A549 (cell line): ENCODE results near the gene USP49. TPM values are rescaled to one million over a fixed set of nuclear protein-coding genes. Genes with fewer than 3 reads are reported as not detected.

Experiments
- ATAC-seq, 2 experiments: fragments of 200-7000 bp in 1 of 2; fragments of >200 bp in 1 of 2; cut with Nextera tagmentation in 1 of 2; cut with Tn5 transposase in 1 of 2; 3 replicates each; pipeline versions ENCODE4 v1.8.0 to v1.9.1; 2018 to 2020; ENCODE audit warnings: mild to moderate bottlenecking in 1 of 2, moderate library complexity in 1 of 2
- CTCF ChIA-PET: fragments of 300-600 bp; sonication (Branson Sonifier 250); formaldehyde crosslinking; extraction: SDS; loops from one replicate; lab custom pipeline; 2021; ENCODE audit warnings: antibody characterized with exemption, inconsistent platforms; lab: Yijun Ruan, JAX
- POLR2A ChIA-PET: fragments of 350-600 bp; formaldehyde crosslinking; extraction: SDS; loops from one replicate; lab custom pipeline; 2021; ENCODE audit warnings: antibody characterized with exemption, inconsistent platforms; lab: Yijun Ruan, JAX
- DNase-seq, 2 experiments: peaks; one replicate each; pipeline versions ENCODE4 v3.0.0 to v3.0.0-alpha.2; 2011 to 2016; ENCODE audit warnings: low read depth in 1 of 2, low spot score in 1 of 2
- FAIRE-seq: peaks from 2 replicates; lab custom pipeline; 2011; peaks lifted over from hg19 to GRCh38; lab: Jason Lieb, UNC
- H3K27ac ChIP-seq, 2 experiments: fragments of >200 bp; sonication (Bioruptor Twin); formaldehyde crosslinking; 3 replicates each; pipeline ENCODE4 v1.5.1; 2016 to 2017
- H3K4me1 ChIP-seq: fragments of >200 bp; sonication (Bioruptor Twin); formaldehyde crosslinking; 3 replicates; pipeline ENCODE4 v1.6.1; 2016
- H3K4me2 ChIP-seq: fragments of >200 bp; sonication (Bioruptor Twin); formaldehyde crosslinking; 3 replicates; pipeline ENCODE4 v1.6.1; 2016
- H3K4me3 ChIP-seq: fragments of >200 bp; sonication (Bioruptor Twin); formaldehyde crosslinking; 3 replicates; pipeline ENCODE4 v1.5.1; 2016
- H3K9me3 ChIP-seq: fragments of >200 bp; sonication (Bioruptor Twin); formaldehyde crosslinking; 3 replicates; pipeline ENCODE4 v1.6.1; 2016
- BHLHE40 ChIP-seq: IDR thresholded peaks from 2 replicates; pipeline ENCODE4 v1.6.1; 2012; ENCODE audit warnings: low read depth, low read length, inconsistent platforms
- CHD4 ChIP-seq: fragments of 200-600 bp; sonication (generic); IDR thresholded peaks from 2 replicates; pipeline ENCODE4 v1.6.1; 2016; ENCODE audit warnings: antibody characterized with exemption, mild to moderate bottlenecking, borderline replicate concordance
- EP300 ChIP-seq, 2 experiments: fragments of >200 bp; sonication (Bioruptor Twin); formaldehyde crosslinking; IDR thresholded peaks; 2 replicates in 1 of 2; 3 replicates in 1 of 2; pipeline ENCODE4 v1.6.1; 2016 to 2017
- FOSB ChIP-seq: fragments of 250-450 bp; sonication (Bioruptor Pico); IDR thresholded peaks from 2 replicates; pipeline ENCODE4 v1.5.0; 2020; ENCODE audit warnings: mild to moderate bottlenecking, moderate library complexity
- HEYL ChIP-seq: fragments of 250-450 bp; sonication (Bioruptor Pico); IDR thresholded peaks from 2 replicates; pipeline ENCODE4 v1.8.0; 2021; ENCODE audit warnings: mild to moderate bottlenecking, moderate library complexity
- KDM1A ChIP-seq: fragments of 200-600 bp; sonication (generic); IDR thresholded peaks from 2 replicates; pipeline ENCODE4 v1.6.1; 2016; ENCODE audit warnings: low read depth, mild to moderate bottlenecking
- MAFK ChIP-seq: fragments of 450-650 bp; IDR thresholded peaks from 2 replicates; pipeline ENCODE4 v1.6.1; 2014; ENCODE audit not compliant: partially characterized antibody
- NFE2L2 ChIP-seq: fragments of 150-350 bp; conservative IDR thresholded peaks from 2 replicates; pipeline ENCODE4 v1.6.1; 2014; ENCODE audit warnings: low read length
- POLR2A ChIP-seq: IDR thresholded peaks from 2 replicates; pipeline ENCODE4 v1.6.1; 2012; ENCODE audit warnings: mild to moderate bottlenecking, low read length
- RARB ChIP-seq: fragments of 250-450 bp; sonication (Bioruptor Pico); IDR thresholded peaks from 2 replicates; pipeline ENCODE4 v1.8.0; 2021; ENCODE audit warnings: mild to moderate bottlenecking, moderate library complexity
- RNF2 ChIP-seq: fragments of 200-600 bp; sonication (generic); IDR thresholded peaks from 2 replicates; pipeline ENCODE4 v1.6.1; 2016; ENCODE audit warnings: low read depth, mild to moderate bottlenecking, antibody characterized with exemption, moderate library complexity, borderline replicate concordance
- SREBF2 ChIP-seq: fragments of 450-650 bp; IDR thresholded peaks from 2 replicates; pipeline ENCODE4 v1.6.1; 2014; ENCODE audit warnings: mild to moderate bottlenecking, moderate library complexity
- TFCP2L1 ChIP-seq: fragments of 250-450 bp; sonication (Bioruptor Pico); IDR thresholded peaks from 2 replicates; pipeline ENCODE4 v1.5.0; 2021; ENCODE audit warnings: mild to moderate bottlenecking
- ZNF302 ChIP-seq: fragments of 250-450 bp; sonication (Bioruptor Pico); IDR thresholded peaks from 2 replicates; pipeline ENCODE4 v1.9.0; 2021; ENCODE audit warnings: inconsistent platforms, mild to moderate bottlenecking, moderate library complexity
- WGBS: methylation state at CpG from one replicate; pipeline ENCODE4 v1.1.6; 2017; ENCODE audit errors: missing lambda C conversion rate; 5-methylcytosine and 5-hydroxymethylcytosine counted together
- polyA plus RNA-seq, 4 experiments: library from polyadenylated mRNA; depleted of rRNA in 3 of 4; stranded (reverse); fragments of >200 nt; fragmentation: RNase III in 1 of 4; extraction: RNeasy Plus Mini Kit Qiagen cat#74134 plus additional on column Dnase treatment in 1 of 4; gene quantifications; 2 replicates in 3 of 4; 3 replicates in 1 of 4; pipeline ENCODE4 v1.2.3, GENCODE V29; 2011 to 2017
- TF ChIP-seq, protein P1 (sequence below): fragments of >200 bp; sonication (Bioruptor Twin); formaldehyde crosslinking; IDR thresholded peaks from 2 replicates; pipeline ENCODE4 v1.6.1; 2016
- TF ChIP-seq, protein P2 (sequence below): fragments of 200-600 bp; sonication (generic); IDR thresholded peaks from 2 replicates; pipeline ENCODE4 v1.6.1; 2016; ENCODE audit warnings: antibody characterized with exemption, mild to moderate bottlenecking, moderate library complexity
- TF ChIP-seq, protein P3 (sequence below): fragments of >200 bp; sonication (Bioruptor Twin); formaldehyde crosslinking; IDR thresholded peaks from 3 replicates; pipeline ENCODE4 v1.6.1; 2016

Gene USP49
- polyA plus RNA-seq, 2 of the 4 experiments (the other 2 are of a cell fraction) = 2.9 to 4.3 TPM

DNA sequence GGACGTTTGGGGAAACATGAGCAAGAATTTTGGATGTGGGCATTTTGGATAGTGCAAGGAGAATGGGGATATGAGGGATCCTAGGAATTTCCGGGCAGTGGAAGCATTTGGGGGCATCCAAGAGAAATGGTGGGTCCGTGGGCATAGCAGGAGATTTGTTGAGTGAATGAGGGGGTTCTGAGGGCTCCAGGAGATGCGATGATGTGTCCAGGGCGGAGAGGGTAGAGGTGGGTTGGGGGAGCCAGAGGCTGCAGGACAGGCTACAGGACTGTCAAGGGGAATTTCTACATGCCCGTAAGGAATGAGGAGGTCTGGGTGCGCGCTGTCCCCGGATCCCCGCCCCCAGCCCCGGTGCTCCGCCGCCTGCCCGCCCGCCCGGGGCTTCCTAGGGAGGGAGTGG lies 115.8 kb downstream of the USP49 start:
- H3K27ac ChIP-seq = peak overlapping the region; percentile 86 to 89
- POLR2A ChIA-PET = no interaction called here

DNA sequence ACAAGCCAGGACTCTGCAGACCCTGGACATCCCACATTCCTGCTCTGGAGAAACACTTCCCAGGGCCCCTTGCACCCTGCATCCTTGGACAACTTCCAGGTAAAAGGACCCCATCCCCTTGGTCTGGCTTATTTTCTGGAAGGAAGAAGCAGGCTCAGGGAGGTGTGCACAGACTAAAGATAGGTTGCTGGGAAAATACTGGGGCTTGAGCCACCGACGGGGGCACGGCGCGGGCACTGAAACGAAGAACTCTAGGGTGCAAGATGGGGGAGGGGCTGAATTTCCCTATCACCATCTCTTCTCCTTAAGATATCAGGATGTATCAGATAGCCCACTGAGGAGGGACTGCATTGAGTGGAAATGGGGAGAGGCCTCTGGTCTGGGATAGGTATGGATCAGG lies 116.3 kb downstream of the USP49 start:
- WGBS = 83% methylated on average over 6 of the region's 6 CpGs
- H3K4me1 ChIP-seq = peaks cover 16% of the 10 kb centered on the region
- ChIA-PET CTCF (interaction anchor here (1.2 to 4.6 kb wide), 2 partner anchors 9 to 72 kb away, joined by 5 to 49 read pairs; partner anchors contain the start of gene TOMM6), POLR2A (no interaction called here)
- TF ChIP-seq, protein P1, sequence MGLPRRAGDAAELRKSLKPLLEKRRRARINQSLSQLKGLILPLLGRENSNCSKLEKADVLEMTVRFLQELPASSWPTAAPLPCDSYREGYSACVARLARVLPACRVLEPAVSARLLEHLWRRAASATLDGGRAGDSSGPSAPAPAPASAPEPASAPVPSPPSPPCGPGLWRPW = no peak
- no peak for TF ChIP-seq NFE2L2
- no peak for TF ChIP-seq ZNF302 (CRISPR knock-in tag)
- no peak for TF ChIP-seq TFCP2L1
- TF ChIP-seq BHLHE40 = no peak
- no peak for TF ChIP-seq HEYL (CRISPR knock-in tag)
- no peak for TF ChIP-seq EP300 (IDR thresholded peaks at IDR 0.05)
- TF ChIP-seq, protein P2, sequence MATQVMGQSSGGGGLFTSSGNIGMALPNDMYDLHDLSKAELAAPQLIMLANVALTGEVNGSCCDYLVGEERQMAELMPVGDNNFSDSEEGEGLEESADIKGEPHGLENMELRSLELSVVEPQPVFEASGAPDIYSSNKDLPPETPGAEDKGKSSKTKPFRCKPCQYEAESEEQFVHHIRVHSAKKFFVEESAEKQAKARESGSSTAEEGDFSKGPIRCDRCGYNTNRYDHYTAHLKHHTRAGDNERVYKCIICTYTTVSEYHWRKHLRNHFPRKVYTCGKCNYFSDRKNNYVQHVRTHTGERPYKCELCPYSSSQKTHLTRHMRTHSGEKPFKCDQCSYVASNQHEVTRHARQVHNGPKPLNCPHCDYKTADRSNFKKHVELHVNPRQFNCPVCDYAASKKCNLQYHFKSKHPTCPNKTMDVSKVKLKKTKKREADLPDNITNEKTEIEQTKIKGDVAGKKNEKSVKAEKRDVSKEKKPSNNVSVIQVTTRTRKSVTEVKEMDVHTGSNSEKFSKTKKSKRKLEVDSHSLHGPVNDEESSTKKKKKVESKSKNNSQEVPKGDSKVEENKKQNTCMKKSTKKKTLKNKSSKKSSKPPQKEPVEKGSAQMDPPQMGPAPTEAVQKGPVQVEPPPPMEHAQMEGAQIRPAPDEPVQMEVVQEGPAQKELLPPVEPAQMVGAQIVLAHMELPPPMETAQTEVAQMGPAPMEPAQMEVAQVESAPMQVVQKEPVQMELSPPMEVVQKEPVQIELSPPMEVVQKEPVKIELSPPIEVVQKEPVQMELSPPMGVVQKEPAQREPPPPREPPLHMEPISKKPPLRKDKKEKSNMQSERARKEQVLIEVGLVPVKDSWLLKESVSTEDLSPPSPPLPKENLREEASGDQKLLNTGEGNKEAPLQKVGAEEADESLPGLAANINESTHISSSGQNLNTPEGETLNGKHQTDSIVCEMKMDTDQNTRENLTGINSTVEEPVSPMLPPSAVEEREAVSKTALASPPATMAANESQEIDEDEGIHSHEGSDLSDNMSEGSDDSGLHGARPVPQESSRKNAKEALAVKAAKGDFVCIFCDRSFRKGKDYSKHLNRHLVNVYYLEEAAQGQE = no peak
- TF ChIP-seq FOSB (CRISPR knock-in tag) = no peak
- no peak for TF ChIP-seq CHD4
- no peak for TF ChIP-seq RNF2
- TF ChIP-seq POLR2A = no peak
- H3K9me3 ChIP-seq = no peaks in the 10 kb centered on the region
- FAIRE-seq (no peak), ATAC-seq (no peak), DNase-seq (no peak)
- H3K4me2 ChIP-seq = peak overlapping the region; percentile 98
- H3K4me3 ChIP-seq = peak overlapping the region; percentile 75
- H3K27ac ChIP-seq = peak overlapping the region; percentile 86 to 89

More for the DNA sequence above, 115.8 kb downstream of the USP49 start:
- TF ChIP-seq KDM1A (no peak), MAFK (no peak)
- TF ChIP-seq, protein P3, sequence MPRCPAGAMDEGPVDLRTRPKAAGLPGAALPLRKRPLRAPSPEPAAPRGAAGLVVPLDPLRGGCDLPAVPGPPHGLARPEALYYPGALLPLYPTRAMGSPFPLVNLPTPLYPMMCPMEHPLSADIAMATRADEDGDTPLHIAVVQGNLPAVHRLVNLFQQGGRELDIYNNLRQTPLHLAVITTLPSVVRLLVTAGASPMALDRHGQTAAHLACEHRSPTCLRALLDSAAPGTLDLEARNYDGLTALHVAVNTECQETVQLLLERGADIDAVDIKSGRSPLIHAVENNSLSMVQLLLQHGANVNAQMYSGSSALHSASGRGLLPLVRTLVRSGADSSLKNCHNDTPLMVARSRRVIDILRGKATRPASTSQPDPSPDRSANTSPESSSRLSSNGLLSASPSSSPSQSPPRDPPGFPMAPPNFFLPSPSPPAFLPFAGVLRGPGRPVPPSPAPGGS = no peak
- TF ChIP-seq, all 56 proteins: peak for 0
- Histone ChIP-seq H3K9me3 (no peaks in the 10 kb centered on the region), H3K4me3 (peak overlapping the region; percentile 75), H3K4me1 (peaks cover 16% of the 10 kb centered on the region), H3K4me2 (peak overlapping the region; percentile 98)
- no peak; a peak in 2 of 6 replicates for ATAC-seq
- no peak for FAIRE-seq
- no peak for DNase-seq
- CTCF ChIA-PET = interaction anchor here (0.6 to 0.9 kb wide), 4 partner anchors 11 to 412 kb away, joined by 3 to 4 read pairs (median 4); no protein-coding TSS in a partner anchor
- WGBS = 3% methylated on average over 9 of the region's 16 CpGs

DNA sequence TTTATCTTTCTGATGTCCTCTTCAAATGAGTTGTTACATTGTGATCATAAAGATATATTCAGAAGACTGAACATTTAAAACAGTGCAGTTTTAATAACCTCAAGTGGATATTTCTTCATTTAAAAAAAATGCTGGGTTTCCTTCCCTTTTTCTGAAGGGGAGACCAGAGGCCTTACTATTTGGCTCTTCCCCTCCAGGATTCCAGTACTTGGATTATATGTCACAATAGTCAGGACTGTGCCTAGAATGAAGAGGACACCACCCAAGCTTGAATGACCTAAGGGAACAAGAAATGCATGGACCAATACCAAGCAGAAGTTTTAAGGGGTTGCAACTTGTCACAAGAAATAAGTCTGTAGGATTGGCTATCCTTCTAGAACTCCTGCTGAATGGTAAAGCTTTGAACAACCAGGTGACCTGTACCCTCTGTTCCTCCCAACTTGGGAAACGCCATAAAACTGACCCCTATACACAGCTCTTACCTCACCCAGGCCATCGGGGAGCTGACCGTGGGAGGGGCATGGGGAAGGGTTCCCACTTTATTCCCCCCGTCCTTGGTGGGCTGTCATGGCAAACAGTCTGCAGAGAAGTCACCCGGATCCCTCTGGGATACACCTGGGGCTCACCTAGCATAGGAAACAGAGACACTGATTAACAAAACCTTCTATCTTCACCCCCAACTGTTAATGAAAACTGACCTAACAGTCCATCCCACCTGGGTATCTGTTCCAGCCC lies 117.5 kb downstream of the USP49 start:
- no peak for TF ChIP-seq SREBF2
- TF ChIP-seq RARB = no peak
- ATAC-seq = no peak
- 71% methylated on average over 5 of the region's 5 CpGs for WGBS
- CTCF ChIA-PET = interaction anchor here (0.9 to 4.6 kb wide), 4 partner anchors 9 to 71 kb away, joined by 4 to 49 read pairs (median 12); partner anchors contain the start of genes TFEB and TOMM6
- peaks cover 16% of the 10 kb centered on the region for H3K4me1 ChIP-seq
- H3K4me2 ChIP-seq = no peak overlapping the region
- no peak for DNase-seq
- no peaks in the 10 kb centered on the region for H3K9me3 ChIP-seq
- H3K27ac ChIP-seq = no peak overlapping the region
- no peak overlapping the region for H3K4me3 ChIP-seq
- POLR2A ChIA-PET = no interaction called here
- FAIRE-seq = no peak
